HG02973 (cell line): ENCODE data around the gene PPP6R1.

Experiments
- ATAC-seq: cut with Tn5 transposase; IDR thresholded peaks from one replicate; pipeline ENCODE4 v1.9.1; 2021; ENCODE audit warnings: moderate library complexity; ENCODE audit not compliant: unreplicated experiment

The PPP6R1 gene

DNA sequence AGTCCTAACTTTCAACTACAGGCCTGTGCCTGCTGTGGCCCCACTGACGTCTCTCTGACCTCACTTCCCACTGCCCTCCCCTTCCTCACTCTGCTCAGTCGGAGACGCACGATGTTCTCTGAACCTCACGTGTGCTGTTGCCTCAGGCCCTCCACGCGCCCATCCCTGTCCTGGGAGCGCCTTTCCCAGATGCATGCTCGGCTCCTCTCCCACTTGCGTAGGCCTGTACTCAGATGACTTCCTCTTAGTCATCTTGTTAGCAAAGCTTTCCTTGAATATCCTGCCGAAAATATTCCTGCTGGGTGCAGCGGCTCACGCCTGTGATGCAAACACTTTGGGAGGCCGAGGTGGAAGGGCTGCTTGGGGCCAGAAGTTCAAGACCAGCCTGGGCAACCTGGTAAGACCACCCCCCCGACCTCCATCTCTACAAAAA is 69.4 kb downstream of the PPP6R1 start:
- ATAC-seq, result no peak

DNA sequence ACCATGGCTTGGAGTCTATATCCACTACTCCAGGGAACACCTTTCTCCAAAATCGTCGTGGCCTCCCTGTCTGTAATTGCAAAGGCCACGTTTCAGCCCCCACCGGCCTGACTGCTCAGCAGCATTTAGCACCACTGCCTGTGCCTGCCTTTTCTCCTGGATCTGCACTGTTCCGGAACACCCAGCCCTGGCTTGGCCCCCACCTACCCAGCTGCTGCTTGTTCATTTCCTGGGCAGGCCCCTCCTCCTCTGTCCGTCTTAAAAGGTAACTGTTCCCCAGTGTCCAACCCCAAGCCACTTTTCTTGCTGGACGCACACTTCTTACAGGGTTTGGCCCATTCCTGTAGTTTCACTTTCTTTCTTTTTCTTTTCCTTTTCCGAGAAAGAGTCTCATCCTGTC is 70.2 kb downstream of the PPP6R1 start:
- ATAC-seq, result no peak

DNA sequence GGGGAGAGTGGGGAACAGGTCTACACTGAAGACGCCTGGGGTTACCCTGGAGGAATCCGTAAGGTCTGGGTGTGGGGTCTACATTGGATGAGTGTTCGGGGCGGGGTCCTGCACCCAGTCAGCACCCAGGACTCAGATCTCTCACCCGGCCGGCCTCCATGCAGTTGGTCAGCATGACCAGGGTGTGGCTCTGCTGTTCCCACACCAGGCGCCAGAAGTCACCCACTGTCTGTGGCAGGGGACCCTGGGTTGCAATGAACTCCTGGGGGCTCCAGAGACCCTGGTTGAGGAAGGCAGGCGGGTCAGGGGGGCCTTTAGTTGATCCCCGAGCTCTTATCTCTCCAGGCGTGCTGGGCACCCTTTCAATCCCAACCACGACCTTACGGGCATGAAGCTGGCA is 72.7 kb downstream of the PPP6R1 start:
- no peak for ATAC-seq

DNA sequence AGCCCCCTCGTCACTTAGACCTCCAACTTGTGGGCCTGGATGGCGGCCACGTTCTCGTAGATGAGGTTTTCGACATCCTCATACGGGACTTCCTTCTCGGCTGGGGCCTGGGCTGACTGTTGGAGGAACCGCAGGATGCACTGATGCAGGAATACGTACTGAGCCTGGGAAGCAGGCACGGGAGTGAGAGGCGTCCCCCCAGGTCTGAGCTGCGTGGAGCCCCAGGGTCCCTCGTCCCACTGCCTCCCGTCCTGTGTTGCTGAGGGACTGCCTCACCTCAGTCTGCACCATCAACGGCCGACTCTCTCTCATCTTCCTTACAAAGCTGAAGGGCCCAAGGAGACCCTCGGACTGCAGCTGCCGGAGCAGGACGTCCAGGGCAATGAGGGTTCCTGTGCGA is 77.1 kb downstream of the PPP6R1 start:
- no peak for ATAC-seq
